ENCODE measurements around the gene MT1M.
A peak's percentile ranks its signal among the peaks of the same experiment; 100 is the strongest.
"Not testable (repeated sequence)": the region's sequence is repeated elsewhere in the genome, so short reads cannot be mapped to it uniquely, and the experiment has no call there.

The MT1M gene

DNA sequence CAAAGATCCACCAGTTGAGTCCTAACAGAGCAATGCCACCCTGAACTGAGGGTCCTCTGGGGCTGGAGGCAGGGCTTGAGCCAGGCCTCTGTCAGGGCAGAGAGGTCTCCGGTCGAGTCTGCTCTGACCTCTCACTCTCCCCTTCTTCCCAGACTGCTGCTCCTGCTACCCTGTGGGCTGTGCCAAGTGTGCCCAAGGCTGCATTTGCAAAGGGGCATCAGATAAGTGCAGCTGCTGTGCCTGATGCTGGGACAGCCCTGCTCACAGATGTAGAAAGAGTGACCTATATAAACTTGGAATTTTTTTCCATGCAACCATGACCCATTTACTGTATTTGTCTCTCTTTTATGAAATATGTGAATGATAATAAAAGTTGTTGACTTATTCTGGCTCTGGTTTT is 16.8 kb downstream of the MT1M start:
- DNase-seq (ENCODE audit: low read depth), result no peak

- no peak for DNase-seq (ENCODE audit: low read depth)
Measured at GRCh38 chr16:56649820-56650219, 17.4 kb downstream of the MT1M start.

DNA sequence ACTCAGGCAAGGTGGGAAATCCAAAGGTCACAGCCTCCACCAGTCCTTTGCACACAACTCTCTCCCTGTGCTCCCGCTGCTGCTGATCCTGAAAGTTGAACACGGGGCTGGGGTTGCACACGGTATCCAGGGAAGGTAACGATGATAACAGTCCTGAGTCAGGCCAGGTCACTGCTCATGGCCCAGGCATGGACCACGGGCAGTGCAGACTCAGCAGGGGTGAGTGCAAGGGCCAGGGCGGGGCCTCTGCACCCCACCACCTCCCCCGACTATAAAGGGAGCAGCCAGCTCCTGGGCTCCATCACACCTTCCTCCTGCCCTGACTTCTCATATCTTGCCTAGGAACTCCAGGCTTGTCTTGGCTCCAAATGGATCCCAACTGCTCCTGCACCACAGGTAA is 19.1 kb downstream of the MT1M start, which contains the start of gene MT1B:
Gene MT1B (plus strand): TSS at position 301 of the 400 bp plus-strand sequence. CDS start 68 bp downstream, at position 369.
- no peak for DNase-seq (ENCODE audit: low read depth)

GRCh38 chr16:56652600-56652999 is 20.1 kb downstream of the MT1M start:
- no peak for DNase-seq (ENCODE audit: low read depth)

DNA sequence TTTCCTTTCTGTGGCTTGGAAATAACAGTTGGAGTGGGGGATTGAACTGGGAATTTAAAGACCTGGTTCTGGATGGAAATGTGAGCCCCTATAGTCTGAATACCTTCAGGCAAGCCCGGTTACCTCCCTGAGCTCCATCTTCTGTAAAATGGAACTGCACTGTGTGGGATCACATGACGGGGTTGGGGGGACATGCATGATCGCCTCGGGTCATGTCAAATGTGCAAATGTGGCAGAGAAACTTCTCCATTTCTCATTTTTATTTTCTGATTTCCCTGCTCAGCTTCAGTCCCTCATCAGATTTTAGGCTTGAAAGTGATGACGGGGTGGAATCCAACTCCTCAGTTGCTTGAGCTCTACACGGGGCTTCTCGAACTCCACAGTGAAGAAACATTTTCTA is 20.8 kb downstream of the MT1M start:
- DNase-seq (ENCODE audit: low read depth), result no peak

GRCh38 chr16:56657555-56658326 is 25.3 kb downstream of the MT1M start, which contains the start of gene MT1F:
TSS of gene MT1F (plus strand) at chr16:56657959. CDS start at chr16:56658059, 100 bp downstream.
- DNase-seq (ENCODE audit: low read depth), result peak; percentile 46

DNA sequence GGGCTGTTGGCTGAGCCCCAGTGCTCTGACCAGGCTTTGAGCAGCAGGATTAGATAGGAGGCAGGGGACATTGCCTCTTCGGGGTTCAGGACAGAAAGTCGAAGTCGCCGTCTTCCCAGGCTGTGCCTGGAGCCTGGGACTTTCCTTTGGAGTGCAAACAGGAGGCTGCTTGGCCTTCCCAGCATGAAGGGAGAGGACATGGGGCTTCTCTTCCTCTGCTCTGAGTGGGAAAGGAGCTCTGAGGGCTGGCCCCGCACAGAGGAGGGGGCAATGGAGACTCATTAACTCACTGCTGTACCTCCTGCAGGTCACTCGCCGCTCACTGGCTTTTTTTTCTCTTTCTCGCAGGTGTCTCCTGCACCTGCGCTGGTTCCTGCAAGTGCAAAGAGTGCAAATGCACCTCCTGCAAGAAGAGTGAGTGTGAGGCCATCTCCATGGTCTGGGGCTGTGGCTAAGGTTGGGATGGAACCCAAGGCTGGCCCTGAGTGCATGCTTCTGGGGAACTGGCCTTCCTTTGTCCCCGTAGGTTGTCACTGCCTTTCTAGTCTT is 25.9 kb downstream of the MT1M start:
- DNase-seq (ENCODE audit: low read depth), result no peak

- no peak for DNase-seq (ENCODE audit: low read depth)
Measured at GRCh38 chr16:56662357-56663354, 30.2 kb downstream of the MT1M start.

- DNase-seq (ENCODE audit: low read depth), result no peak
Measured at GRCh38 chr16:56664506-56664905, 32.0 kb downstream of the MT1M start.

GRCh38 chr16:56665286-56666261 is 33.1 kb downstream of the MT1M start:
- not testable (repeated sequence) for DNase-seq (ENCODE audit: low read depth)

DNA sequence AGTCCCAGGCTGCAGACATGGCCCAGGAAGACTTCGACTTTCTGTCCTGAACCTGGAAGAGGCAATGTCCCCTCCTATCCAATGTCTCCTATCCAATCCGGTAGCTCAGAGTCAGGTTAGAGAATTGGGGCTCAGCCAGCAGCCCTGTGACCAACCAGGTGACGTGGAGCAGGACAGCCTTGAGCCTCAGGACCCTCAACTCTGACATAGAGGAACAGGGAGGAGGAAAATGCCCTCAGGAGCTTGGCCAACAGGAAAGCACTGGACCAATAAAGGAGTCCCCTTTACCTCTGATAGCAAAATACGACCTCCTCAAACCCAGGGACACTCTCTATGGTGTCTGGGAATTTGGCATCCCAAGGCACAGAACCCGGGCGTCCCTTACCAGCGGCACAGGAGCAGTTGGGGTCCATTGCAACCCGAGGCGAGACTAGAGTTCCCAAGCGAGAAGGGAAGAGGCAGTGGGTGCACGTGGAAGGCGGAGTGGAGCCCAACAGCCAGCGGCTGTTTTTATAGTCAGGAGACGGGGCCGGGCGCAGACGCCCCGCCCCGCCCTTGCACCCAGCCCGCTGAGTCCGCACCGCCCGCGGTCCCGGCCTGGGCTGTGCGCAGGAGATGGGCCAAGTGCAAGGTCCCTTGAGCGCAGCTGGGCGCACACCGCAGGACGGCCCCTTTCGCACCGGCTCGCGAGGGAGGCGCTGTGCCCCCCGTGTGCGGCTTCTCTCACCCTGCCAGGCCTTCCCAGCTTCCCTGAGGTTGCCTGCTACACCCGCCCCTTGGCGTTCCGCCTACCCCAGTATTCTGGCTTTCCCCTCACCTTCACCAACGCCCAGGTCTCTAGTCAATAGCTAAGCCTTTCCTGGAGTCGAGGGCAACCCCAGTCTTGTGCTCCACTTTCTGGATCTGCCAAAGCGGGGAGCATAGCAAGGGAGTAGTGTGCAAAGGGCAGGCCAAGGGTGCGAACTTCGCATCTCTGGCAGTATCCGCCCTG is 35.4 kb downstream of the MT1M start, which contains the start of gene MT1G:
Gene MT1G (minus strand): TSS at position 485 of the 991 bp plus-strand sequence. CDS start 72 bp downstream, at position 413.
- DNase-seq (ENCODE audit: low read depth), result no peak

- no peak for DNase-seq (ENCODE audit: low read depth)
Measured at GRCh38 chr16:56669005-56669839, 36.8 kb downstream of the MT1M start, which contains the start of gene MT1H. TSS of gene MT1H (plus strand) at chr16:56669814. CDS start at chr16:56669885, 71 bp downstream.

- no peak for DNase-seq (ENCODE audit: low read depth)
Measured at GRCh38 chr16:56669840-56670619, 37.6 kb downstream of the MT1M start.

- no peak for DNase-seq (ENCODE audit: low read depth)
Measured at GRCh38 chr16:56670620-56670934, 38.1 kb downstream of the MT1M start.

GRCh38 chr16:56671691-56672090 is 39.2 kb downstream of the MT1M start:
- DNase-seq (ENCODE audit: low read depth), result not testable (repeated sequence)

DNA sequence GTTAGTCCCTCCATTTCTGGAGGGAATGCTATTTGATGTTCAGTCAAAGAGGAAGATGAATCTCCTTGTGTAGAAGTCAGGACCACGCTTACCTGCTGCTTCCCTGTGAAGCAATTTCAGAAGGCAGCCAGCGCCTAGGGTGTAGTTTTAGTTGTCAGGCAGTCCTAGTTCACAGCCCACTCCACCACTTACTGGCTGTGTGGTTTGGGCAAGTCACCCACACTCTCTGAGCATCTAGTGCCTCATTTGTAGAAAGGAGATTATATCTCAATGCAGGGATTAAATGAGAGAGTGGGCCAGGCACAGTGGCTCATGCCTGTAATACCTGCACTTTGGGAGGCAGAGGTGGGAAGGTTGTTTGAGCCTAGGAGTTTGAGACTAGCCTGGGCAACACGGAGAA is 39.7 kb downstream of the MT1M start:
- not testable (repeated sequence) for DNase-seq (ENCODE audit: low read depth)

GRCh38 chr16:56672761-56673536 is 40.5 kb downstream of the MT1M start:
- no peak for DNase-seq (ENCODE audit: low read depth)
